EL (cell line): Measurements from ENCODE around the gene MCC.
"Not testable (repeated sequence)": the region's sequence is repeated elsewhere in the genome, so short reads cannot be mapped to it uniquely, and the experiment has no call there.

Experiments
- DNase-seq: peaks from one replicate; pipeline ENCODE4 v3.0.0-alpha.2; 2016

The MCC gene

GRCh38 chr5:113405530-113405929 lies 82.7 kb downstream of the MCC start:
- DNase-seq, result no peak

DNA sequence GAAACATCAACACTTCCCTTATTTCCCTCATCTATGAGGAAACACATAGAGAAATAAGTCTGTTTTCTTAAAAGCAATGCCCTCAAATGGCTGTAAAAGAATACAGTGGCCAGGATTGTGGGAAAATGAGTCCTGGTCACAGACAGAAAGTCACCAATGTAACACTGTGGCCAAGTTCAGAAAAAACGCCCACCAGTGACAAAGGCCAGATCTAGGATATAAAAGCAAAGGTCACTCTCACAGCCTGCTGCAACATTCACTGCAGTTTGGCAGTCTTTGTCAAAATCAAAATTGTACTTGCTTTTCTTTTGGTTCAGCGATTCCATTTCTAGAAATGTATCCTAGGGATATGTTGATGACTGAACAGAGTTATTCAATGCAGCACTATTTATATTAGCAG lies 84.0 kb downstream of the MCC start:
- no peak for DNase-seq

DNA sequence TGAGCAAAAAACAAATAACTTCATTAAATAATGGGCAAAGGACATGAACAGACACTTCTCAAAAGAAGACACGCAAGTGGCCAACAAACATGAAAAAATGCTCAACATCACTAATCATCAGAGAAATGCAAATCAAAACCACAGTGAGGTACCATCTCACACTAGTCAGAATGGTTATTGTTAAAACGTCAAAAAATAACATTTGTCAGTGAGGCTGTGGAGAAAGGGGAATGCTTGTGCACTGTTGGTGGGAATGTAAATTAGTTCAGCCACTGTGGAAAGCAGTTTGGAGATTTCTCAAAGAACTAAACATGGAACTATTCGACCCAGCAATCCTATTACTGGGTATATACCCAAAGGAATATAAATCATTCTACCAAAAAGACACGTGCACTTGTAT lies 90.3 kb downstream of the MCC start:
- not testable (repeated sequence) for DNase-seq

DNA sequence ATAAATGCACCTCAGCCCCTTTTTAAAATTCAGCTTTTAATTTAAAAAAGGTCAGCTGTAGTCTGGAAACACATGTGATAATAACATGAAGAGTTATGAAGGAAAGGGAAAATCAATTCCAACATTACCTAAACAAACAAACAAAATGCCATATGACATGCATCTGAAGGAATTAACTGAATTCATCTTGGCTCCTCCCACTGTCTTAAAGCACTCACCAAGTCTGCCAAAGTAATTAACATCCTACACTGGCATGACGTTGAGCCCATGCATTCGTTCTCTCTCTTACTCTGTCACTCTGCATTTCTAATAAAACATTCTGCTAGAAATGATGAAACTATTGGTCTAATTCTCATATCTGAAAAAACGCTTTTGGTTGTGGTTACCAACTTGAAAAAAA lies 91.2 kb downstream of the MCC start:
- no peak for DNase-seq

- DNase-seq, result no peak
Observed at GRCh38 chr5:113394658-113395057, 93.6 kb downstream of the MCC start.

DNA sequence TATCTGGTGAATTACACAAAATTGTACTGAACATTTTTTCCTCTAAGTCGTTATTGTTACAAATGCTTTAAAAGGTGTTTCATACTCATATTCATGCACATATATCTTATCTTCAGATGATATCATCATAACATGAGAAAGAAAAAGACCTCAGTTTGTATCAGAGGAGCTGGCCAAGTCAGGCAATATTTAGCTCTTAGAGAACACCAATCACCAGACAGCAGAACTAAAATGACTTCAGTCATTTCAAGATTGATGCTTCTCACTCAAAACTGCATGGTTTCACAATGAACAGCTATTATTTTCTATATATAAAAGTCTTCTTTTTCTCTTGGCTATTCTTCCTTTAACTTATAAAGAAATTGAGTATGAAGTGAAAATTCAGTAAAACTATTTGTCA lies 98.0 kb downstream of the MCC start:
- DNase-seq, result no peak

- no peak for DNase-seq
Observed at GRCh38 chr5:113389116-113389515, 99.1 kb downstream of the MCC start.

- DNase-seq, result no peak
Observed at GRCh38 chr5:113387844-113388243, 100.4 kb downstream of the MCC start.

DNA sequence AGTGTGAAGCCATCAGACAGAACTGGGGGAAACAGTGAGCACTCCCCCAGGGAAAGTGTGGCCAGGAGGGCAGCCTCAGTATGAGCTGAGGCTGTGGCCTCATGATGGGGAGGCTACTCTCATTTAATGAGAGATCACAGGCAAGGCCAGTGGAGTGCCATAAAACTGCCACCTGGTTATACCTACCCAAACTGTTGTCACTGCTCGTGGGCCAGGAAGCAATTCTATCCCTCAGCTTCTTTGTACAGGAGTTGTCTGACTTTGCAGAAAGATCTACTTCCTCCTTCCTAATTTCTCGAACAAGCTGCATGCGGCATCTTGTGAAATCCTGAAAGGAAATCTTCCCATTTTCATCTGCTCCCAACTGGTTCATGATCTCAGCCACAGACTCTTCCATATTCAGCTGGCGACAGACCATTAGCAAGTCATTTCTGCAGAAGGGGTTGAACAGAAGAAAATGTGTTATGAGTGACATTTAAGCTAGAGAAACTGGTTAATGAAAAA lies 103.4 kb downstream of the MCC start:
- DNase-seq, result no peak

DNA sequence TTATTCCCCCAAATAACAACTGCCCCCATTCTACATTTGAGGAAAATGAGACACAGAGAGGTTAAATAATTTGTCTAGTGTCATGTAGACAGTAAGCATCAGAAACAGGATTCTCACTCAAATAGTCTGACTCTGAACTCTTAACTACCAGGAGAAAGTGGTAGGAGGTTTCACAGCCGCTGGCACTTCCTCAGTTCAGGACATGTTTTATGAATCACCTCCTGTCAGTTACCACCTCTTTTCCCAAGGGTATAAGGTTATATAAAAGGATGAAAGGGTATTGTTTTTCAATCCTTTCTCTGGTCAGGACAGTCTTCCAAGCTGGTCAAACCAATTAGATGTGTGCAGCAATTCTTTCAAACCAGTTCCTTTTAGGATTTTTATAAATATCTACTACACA lies 105.5 kb downstream of the MCC start:
- DNase-seq, result peak; percentile 2

DNA sequence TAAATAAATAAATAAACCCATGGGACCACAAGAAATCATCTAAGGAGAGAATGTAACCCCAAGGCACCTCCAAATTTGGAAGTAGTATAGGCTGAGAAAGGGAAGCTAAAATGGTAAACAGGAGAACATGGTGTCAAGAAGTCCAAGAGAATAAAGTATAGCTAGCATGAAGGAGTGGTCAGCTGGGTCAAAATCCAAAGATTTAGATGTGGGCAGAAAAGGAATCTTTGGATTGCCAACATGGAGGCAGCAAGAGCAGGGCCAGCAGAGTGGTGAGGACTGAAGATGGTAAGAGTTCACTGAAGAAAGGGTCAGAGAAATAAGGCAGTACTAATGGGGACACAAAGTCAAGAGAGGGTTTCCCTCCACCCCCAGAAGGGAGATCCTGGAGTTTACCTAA lies 106.5 kb downstream of the MCC start:
- peak; percentile 16 for DNase-seq

GRCh38 chr5:113380807-113381326 lies 107.4 kb downstream of the MCC start:
- DNase-seq, result no peak

GRCh38 chr5:113379936-113380806 lies 108.1 kb downstream of the MCC start:
- no peak for DNase-seq

DNA sequence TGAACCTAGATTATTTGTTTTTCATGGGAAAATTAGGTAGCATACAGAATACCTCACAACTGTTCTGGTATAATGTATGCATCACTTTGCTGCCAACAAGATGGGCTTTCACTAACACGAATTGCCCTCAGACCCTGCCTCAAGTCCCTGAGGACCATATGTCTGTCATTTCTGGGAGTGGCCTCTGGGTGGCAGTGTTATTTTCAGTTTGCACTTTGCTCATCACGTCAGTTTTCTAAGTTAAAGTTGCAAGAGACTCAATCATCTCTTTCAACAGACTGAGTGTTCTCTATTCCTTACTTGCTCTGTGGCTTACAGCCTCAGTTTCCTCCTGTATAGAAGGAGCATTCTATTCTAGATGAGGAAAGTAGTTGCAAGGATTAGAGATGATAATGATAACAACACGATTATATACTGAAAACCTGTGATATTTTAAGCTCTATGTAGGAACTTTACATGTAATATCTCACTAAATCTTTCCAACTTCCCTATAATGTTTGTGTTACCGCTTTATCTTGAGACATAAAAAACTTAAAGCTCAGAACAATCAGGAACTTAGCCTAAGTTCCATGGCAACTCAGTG lies 109.2 kb downstream of the MCC start:
- DNase-seq, result peak; percentile 50

- no peak for DNase-seq
Observed at GRCh38 chr5:113378514-113378913, 109.7 kb downstream of the MCC start.

DNA sequence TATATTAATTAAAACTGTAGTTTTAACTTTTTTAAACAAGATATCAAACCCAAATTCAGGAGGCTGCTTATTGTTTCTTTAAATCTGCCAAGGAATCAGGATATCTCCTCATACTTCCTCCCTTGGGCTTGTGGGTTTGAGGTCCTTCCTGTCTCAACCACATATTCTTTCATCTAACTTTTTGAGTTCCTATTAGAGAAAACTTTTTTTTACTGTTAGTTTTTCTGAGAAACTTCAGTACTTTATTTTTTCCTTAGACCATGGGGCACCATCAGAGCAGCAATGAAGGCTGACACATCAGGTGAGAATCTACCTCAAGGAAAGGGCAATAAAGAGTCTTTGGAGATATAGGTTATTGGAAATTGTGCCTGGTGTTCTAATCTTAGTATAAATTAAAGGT lies 110.2 kb downstream of the MCC start:
- DNase-seq, result no peak

DNA sequence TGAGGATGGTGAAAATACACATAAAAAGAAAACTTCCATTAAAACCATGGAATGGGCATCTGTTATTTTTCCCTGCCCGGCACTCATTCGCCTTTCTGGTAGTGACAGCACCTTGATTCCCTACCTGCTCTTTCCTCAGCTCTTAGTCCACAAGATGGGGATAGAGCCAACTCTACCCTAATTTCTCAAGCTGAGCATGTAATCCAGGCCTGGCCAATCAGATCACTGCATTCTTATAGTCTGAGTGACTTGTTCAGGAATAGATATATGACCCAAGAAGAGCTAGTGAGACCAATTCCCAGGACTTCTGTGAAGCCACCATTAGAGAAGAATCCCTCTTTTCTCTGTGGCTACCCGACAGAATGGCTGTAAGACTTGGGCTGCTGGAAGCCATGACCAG lies 111.6 kb downstream of the MCC start:
- DNase-seq, result no peak

DNA sequence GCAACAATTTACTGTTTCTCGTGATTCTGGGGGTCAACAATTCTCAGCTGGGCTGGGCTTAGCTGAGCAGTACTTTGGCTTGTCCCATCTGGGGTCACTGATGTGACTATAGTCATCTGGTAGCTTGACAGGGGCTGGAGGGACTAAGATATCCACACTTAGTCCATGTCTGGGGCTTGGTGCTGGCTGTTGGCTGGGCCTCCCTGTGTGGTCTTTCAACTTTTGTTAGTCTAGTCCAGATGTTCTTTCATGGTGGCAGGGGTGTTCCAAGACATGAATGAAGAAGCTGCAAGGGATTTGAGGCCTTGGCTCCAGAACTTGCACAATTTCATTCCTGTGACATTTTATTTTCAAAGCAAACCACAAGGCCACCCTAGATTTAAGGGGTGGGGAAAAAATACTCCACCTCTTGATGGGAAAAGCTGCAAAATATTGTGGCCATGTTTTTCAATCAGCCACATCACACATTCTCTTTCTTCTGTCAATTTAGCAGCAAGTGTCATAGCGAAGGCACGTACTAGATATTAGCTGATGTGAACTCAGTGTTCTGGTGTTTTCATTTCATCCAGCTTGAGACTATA lies 112.7 kb downstream of the MCC start:
- DNase-seq, result no peak

GRCh38 chr5:113373426-113373825 lies 114.8 kb downstream of the MCC start:
- DNase-seq, result no peak

DNA sequence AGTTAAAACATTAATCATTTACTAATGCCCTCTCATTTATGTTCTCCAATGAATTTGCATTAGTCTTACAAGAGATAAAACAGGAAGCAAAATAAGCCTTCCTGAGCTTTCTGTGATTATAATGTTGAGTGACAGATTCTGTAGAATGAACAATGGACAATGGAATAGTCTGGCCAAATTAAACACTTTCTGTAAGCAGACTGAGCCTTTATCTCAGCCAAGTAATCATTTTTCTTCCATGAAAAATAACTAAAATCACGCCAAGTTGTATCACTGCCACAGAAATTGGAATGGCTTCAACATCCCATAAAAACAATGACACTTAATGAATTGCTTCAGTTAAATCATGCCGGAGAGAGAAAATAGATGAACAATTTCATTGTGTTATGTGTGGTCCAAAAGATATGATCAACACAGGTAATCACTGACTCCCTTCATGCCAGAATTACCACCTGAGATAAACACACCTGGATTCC lies 116.5 kb downstream of the MCC start:
- no peak for DNase-seq

DNA sequence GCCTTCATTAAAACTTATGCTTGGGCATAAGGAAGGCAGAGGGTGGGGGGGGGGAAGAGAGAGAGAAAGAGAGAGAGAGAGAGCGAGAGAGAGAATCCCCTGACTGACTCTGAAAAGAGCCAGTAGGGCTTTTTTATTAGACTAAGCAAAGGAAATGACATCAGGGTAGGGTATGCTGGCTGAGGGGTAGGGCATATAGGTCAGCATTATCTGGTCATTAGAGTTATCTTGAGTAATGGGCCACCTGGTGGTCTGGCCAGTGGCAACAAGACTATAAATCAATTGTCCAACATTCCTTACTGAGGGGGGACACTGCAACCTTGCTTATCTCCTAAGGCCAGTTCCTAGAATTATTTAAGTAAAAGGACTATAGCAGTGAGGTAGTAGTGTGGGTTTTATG lies 120.7 kb downstream of the MCC start:
- DNase-seq, result no peak

DNA sequence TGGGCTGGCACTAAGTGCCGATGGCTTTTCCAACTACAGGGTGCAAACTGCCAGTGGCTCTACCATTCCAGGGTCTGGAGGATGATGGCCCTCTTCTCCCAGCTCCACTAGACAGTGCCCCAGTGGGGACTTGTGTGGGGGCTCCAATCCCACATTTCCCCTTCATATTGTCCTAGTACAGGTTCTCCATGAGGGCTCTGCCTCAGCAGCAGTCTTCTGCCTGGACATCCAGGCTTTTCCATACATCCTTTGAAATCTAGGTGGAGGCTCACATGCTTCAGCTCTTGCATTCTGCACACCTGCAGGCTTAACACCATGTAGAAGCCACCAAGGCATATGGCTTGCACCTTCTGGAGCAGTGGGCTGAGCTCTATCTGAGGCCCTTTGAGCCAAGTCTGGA lies 123.8 kb downstream of the MCC start:
- no peak for DNase-seq

DNA sequence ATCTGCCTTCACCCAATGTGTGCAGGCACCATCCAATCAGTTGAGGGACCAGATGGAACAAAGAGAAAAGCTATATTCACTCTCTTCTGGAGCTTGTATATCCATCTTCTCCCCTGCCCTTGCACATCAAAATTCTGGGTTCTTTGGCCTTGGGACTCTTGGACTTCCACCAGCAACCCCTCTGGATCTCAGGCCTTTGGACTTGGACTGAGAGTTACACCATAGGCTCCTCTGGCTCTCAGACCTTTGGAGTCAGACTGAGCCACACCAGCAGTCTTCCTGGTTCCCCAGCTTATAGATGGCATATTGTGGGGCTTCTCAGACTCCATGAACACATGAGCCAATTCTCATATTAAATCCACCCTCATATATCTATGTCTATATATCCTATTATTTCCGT lies 126.6 kb downstream of the MCC start:
- DNase-seq, result no peak

DNA sequence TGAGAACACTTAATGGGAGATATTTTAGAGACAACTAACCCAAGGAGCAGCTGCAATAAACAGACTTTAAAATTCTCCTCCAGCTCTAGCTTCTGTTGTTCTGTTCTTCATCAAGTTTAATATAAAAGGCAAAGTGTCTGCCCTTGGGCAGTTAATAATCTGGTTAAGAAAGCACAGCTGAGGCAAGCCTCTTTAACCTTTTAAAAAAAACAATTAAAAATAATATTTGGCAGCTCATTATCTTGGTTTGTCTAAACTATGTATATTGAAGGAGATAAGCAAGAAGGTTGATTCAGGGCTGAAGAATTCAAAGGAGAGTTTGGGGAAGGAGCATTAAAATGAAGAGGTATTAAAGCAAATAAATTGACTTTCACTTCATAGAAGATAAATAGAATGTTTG lies 128.8 kb downstream of the MCC start:
- DNase-seq, result no peak
